Prostate gland (tissue), 2 donors: ENCODE results near the gene ARPP19.

ENCODE experiments used
- POLR2A ChIP-seq: fragments of 450-650 bp; IDR thresholded peaks from one replicate; pipeline ENCODE4 v1.6.1; 2016; ENCODE audit warnings: antibody characterized with exemption, mild to moderate bottlenecking
- TF ChIP-seq, protein P1 (sequence below), 4 experiments: fragments of 200-600 bp in 2 of 4; fragments of 450-650 bp in 2 of 4; sonication (generic) in 2 of 4; IDR thresholded peaks; 1 replicate in 3 of 4; 2 replicates in 1 of 4; pipeline ENCODE4 v1.5.1; 2016 to 2019; ENCODE audit warnings: antibody characterized with exemption in 4 of 4, mild to moderate bottlenecking in 2 of 4, moderate library complexity in 2 of 4

GRCh38 chr15:52498706-52499105 lies 70.1 kb downstream of the ARPP19 start:
- TF ChIP-seq, protein P1, sequence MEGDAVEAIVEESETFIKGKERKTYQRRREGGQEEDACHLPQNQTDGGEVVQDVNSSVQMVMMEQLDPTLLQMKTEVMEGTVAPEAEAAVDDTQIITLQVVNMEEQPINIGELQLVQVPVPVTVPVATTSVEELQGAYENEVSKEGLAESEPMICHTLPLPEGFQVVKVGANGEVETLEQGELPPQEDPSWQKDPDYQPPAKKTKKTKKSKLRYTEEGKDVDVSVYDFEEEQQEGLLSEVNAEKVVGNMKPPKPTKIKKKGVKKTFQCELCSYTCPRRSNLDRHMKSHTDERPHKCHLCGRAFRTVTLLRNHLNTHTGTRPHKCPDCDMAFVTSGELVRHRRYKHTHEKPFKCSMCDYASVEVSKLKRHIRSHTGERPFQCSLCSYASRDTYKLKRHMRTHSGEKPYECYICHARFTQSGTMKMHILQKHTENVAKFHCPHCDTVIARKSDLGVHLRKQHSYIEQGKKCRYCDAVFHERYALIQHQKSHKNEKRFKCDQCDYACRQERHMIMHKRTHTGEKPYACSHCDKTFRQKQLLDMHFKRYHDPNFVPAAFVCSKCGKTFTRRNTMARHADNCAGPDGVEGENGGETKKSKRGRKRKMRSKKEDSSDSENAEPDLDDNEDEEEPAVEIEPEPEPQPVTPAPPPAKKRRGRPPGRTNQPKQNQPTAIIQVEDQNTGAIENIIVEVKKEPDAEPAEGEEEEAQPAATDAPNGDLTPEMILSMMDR (IDR thresholded peaks at IDR 0.05) = no peak
- no peak for TF ChIP-seq POLR2A
